Ectodermal cell (in vitro differentiated cells): ENCODE data around the gene TMEM150B.

Source experiments
- H3K27ac ChIP-seq: 2 replicates; pipeline ENCODE4 v1.7.0; 2013; ENCODE audit warnings: mild to moderate bottlenecking, low read depth, low read length; ENCODE audit not compliant: insufficient read depth, poor library complexity, severe bottlenecking
- H3K27me3 ChIP-seq: 2 replicates; pipeline ENCODE4 v1.7.0; 2013; ENCODE audit warnings: mild to moderate bottlenecking, low read length; ENCODE audit not compliant: insufficient read depth, control insufficient read depth, poor library complexity, severe bottlenecking
- H3K36me3 ChIP-seq: one replicate; pipeline ENCODE4 v1.7.0; 2013; ENCODE audit warnings: low read length; ENCODE audit not compliant: control insufficient read depth, insufficient read depth
- H3K4me1 ChIP-seq: one replicate; pipeline ENCODE4 v1.7.0; 2013; ENCODE audit warnings: low read length; ENCODE audit not compliant: control insufficient read depth, insufficient read depth
- H3K4me3 ChIP-seq: 2 replicates; pipeline ENCODE4 v1.7.0; 2013; ENCODE audit warnings: low read depth, low read length, control low read depth; ENCODE audit not compliant: insufficient read depth
- H3K9me3 ChIP-seq: 2 replicates; pipeline ENCODE4 v1.7.0; 2013; ENCODE audit warnings: mild to moderate bottlenecking, low read length, moderate library complexity; ENCODE audit not compliant: control insufficient read depth
- WGBS, 2 experiments: methylation state at CpG; one replicate each; pipeline ENCODE4 v1.1.7; 2013; ENCODE audit warnings: missing lambda C conversion rate in 2 of 2; 5-methylcytosine and 5-hydroxymethylcytosine counted together

TMEM150B gene

GRCh38 chr19:55354698-55355212, 29.6 kb upstream of the TMEM150B start, which contains the start of gene COX6B2:
Gene COX6B2 (minus strand): TSS chr19:55354719. CDS start chr19:55354521, 198 bp downstream.
- Histone ChIP-seq H3K27me3 (peaks cover 61% of the 10 kb centered on the region), H3K36me3 (no peaks in the 10 kb centered on the region), H3K9me3 (no peaks in the 10 kb centered on the region), H3K27ac (no peak within 1 kb of the TSS), H3K4me3 (peak within 1 kb of the TSS; percentile 22), H3K4me1 (peaks cover 6% of the 10 kb centered on the region)
- 2 to 5% methylated on average over 34 to 35 of the region's 43 CpGs for WGBS, 2 experiments

- Histone ChIP-seq H3K4me1 (peaks cover 7% of the 10 kb centered on the region), H3K36me3 (no peaks in the 10 kb centered on the region), H3K27ac (no peak overlapping the region), H3K9me3 (no peaks in the 10 kb centered on the region), H3K4me3 (peak overlapping the region; percentile 22), H3K27me3 (peaks cover 61% of the 10 kb centered on the region)
- WGBS, 2 experiments, result 1 to 2% methylated on average over 72 of the region's 72 CpGs
Observed at GRCh38 chr19:55353803-55354697, 28.9 kb upstream of the TMEM150B start.

GRCh38 chr19:55353356-55353802, 28.2 kb upstream of the TMEM150B start:
- Histone ChIP-seq H3K36me3 (no peaks in the 10 kb centered on the region), H3K4me1 (peaks cover 13% of the 10 kb centered on the region), H3K27me3 (peaks cover 61% of the 10 kb centered on the region), H3K27ac (no peak overlapping the region), H3K4me3 (peak overlapping the region; percentile 22), H3K9me3 (no peaks in the 10 kb centered on the region)
- WGBS, 2 experiments, result 8 to 9% methylated on average over 24 of the region's 24 CpGs

- peaks cover 61% of the 10 kb centered on the region for H3K27me3 ChIP-seq
Observed at GRCh38 chr19:55352549-55353145, 27.5 kb upstream of the TMEM150B start.

GRCh38 chr19:55352040-55352439, 26.9 kb upstream of the TMEM150B start:
- H3K27me3 ChIP-seq, result peaks cover 56% of the 10 kb centered on the region
- WGBS, 2 experiments, result 91 to 93% methylated on average over 6 of the region's 6 CpGs
- no peaks in the 10 kb centered on the region for H3K9me3 ChIP-seq
- peaks cover 21% of the 10 kb centered on the region for H3K4me1 ChIP-seq
- H3K36me3 ChIP-seq, result no peaks in the 10 kb centered on the region
- no peak overlapping the region for H3K27ac ChIP-seq
- no peak overlapping the region for H3K4me3 ChIP-seq

More at GRCh38 chr19:55352549-55353145, 27.5 kb upstream of the TMEM150B start:
- Histone ChIP-seq H3K36me3 (no peaks in the 10 kb centered on the region), H3K9me3 (no peaks in the 10 kb centered on the region), H3K4me3 (no peak overlapping the region), H3K4me1 (peaks cover 21% of the 10 kb centered on the region), H3K27ac (no peak overlapping the region)
- WGBS, 2 experiments, result 85 to 87% methylated on average over 25 of the region's 25 CpGs

- WGBS, 2 experiments, result 91 to 95% methylated on average over 11 of the region's 11 CpGs
- Histone ChIP-seq H3K9me3 (no peaks in the 10 kb centered on the region), H3K27me3 (peaks cover 43% of the 10 kb centered on the region), H3K4me1 (peaks cover 21% of the 10 kb centered on the region), H3K4me3 (no peak overlapping the region), H3K36me3 (no peaks in the 10 kb centered on the region), H3K27ac (no peak overlapping the region)
Observed at GRCh38 chr19:55350620-55351315, 25.6 kb upstream of the TMEM150B start.

- H3K4me3 ChIP-seq, result peak overlapping the region; percentile 11
- H3K27ac ChIP-seq, result peak overlapping the region; percentile 53
- WGBS, 2 experiments, result 14 to 15% methylated on average over 22 of the region's 22 CpGs
- peaks cover 21% of the 10 kb centered on the region for H3K4me1 ChIP-seq
- H3K27me3 ChIP-seq, result peaks cover 21% of the 10 kb centered on the region
- H3K36me3 ChIP-seq, result peaks cover 3% of the 10 kb centered on the region
- H3K9me3 ChIP-seq, result no peaks in the 10 kb centered on the region
Observed at GRCh38 chr19:55348317-55349034, 23.3 kb upstream of the TMEM150B start.

GRCh38 chr19:55347442-55348009, 22.4 kb upstream of the TMEM150B start:
- WGBS, 2 experiments, result 74 to 83% methylated on average over 6 to 10 of the region's 10 CpGs
- H3K4me3 ChIP-seq, result no peak overlapping the region

GRCh38 chr19:55346725-55347441, 21.7 kb upstream of the TMEM150B start:
- Histone ChIP-seq H3K4me3 (no peak overlapping the region), H3K36me3 (peaks cover 14% of the 10 kb centered on the region), H3K9me3 (no peaks in the 10 kb centered on the region), H3K4me1 (peaks cover 20% of the 10 kb centered on the region), H3K27ac (no peak overlapping the region), H3K27me3 (peaks cover 5% of the 10 kb centered on the region)
- 91 to 92% methylated on average over 41 of the region's 41 CpGs for WGBS, 2 experiments

More at GRCh38 chr19:55347442-55348009, 22.4 kb upstream of the TMEM150B start:
- no peak overlapping the region for H3K27ac ChIP-seq
- H3K9me3 ChIP-seq, result no peaks in the 10 kb centered on the region
- peaks cover 15% of the 10 kb centered on the region for H3K4me1 ChIP-seq
- peaks cover 7% of the 10 kb centered on the region for H3K36me3 ChIP-seq
- peaks cover 12% of the 10 kb centered on the region for H3K27me3 ChIP-seq
